GM12874 (cell line): Measurements from ENCODE around the gene ADGRA1.

Source experiments
- TF ChIP-seq, protein P1 (sequence below): IDR thresholded peaks from 2 replicates; pipeline ENCODE4 v1.5.1; 2011; ENCODE audit warnings: low read depth, mild to moderate bottlenecking, control low read depth, low read length, moderate library complexity; ENCODE audit not compliant: insufficient read depth

Gene ADGRA1

GRCh38 chr10:133056651-133057178 is 31.0 kb upstream of the ADGRA1 start:
- TF ChIP-seq, protein P1, sequence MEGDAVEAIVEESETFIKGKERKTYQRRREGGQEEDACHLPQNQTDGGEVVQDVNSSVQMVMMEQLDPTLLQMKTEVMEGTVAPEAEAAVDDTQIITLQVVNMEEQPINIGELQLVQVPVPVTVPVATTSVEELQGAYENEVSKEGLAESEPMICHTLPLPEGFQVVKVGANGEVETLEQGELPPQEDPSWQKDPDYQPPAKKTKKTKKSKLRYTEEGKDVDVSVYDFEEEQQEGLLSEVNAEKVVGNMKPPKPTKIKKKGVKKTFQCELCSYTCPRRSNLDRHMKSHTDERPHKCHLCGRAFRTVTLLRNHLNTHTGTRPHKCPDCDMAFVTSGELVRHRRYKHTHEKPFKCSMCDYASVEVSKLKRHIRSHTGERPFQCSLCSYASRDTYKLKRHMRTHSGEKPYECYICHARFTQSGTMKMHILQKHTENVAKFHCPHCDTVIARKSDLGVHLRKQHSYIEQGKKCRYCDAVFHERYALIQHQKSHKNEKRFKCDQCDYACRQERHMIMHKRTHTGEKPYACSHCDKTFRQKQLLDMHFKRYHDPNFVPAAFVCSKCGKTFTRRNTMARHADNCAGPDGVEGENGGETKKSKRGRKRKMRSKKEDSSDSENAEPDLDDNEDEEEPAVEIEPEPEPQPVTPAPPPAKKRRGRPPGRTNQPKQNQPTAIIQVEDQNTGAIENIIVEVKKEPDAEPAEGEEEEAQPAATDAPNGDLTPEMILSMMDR: no peak

DNA sequence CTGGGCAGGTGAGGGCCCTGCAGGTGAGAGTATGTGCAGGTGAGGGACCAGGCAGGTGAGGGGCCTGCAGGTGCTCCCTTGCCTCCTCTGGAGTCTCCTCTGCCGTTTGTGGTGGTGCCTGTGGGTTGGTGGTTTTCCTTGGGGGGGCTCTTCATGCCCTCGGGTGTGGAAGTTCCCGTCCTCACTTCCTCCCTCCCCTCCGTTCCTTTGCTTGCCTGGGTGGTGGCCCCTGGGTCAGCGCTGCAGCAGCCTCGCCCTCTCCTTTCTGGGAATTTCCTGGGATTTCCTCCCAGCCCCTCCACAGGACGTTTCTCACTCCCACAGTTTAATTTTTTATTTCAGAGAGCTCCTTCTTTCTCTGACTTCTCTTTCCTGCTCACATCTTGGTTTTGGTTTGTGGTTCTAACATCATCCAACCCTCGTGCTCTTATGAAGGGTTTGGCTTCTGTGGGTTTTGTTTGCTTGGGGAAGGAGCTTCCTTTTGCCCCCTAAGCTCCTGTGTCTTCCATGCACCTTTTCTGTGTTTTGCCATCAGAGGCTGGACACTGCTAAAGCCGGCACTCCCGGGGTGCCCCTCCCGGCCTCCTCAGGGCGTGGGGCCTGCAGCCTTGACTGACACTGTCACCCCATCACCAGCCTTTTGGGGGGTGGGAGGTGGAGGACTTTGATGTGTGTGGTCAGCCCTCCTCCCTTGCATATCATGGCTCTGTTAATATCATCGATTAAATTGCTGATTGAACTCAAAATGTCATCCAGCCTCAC is 29.2 kb upstream of the ADGRA1 start:
- TF ChIP-seq, protein P1: no peak

GRCh38 chr10:133059093-133059470 is 28.6 kb upstream of the ADGRA1 start:
- TF ChIP-seq, protein P1: no peak

DNA sequence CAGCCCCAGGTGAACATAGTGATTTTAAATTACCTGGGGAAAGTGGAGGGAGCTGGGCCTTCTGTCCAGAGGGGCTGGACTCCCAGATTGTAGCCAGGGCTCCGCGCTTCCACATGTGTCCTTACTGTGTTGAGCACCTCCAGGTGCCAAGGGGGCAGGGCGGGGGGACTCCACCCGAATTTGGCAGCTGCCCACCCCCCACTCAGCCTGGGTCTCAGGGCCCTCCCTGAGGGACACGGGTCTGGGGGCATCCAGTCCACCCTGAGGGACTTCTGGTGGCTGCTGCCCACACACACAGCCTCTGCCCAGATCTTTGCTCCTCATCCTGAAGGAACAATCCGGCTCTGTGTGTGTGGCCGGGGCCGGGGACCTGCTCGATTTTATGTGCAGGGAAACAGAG is 28.2 kb upstream of the ADGRA1 start:
- TF ChIP-seq, protein P1: no peak

- TF ChIP-seq, protein P1: no peak
These were observed 27.7 kb upstream of the ADGRA1 start for GRCh38 chr10:133060022-133060421.

DNA sequence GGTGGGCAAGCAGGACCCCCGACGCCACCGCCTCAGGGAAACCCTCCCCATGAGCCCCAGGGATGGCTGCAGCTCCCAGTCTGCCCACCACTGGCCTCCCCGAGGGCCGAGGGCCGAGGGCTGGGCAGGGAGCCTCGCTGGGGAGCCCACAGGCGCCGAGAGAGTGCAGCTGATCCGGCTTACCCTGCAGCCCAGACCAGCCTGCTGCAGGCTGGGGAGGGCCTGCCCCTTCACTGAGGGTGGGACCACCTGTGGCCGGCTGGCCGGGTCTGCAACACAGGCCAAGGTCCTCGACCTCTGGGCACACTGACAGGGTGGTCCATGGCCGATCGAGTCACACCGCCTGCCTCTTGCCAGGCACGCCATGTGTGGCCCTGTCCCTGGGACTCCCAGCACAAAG is 27.3 kb upstream of the ADGRA1 start:
- TF ChIP-seq, protein P1: no peak

- TF ChIP-seq, protein P1: no peak
These were observed 26.8 kb upstream of the ADGRA1 start for GRCh38 chr10:133060881-133061280.
